ENCODE results near the gene RCC2. TPM values are rescaled to one million over a fixed set of nuclear protein-coding genes. Genes with fewer than 3 reads are reported as not detected.
"Not testable (repeated sequence)": the region's sequence is repeated elsewhere in the genome, so short reads cannot be mapped to it uniquely, and the experiment has no call there.

Gene RCC2
- total RNA-seq, 1 donor from 2014 or later, result 10.9 TPM

DNA sequence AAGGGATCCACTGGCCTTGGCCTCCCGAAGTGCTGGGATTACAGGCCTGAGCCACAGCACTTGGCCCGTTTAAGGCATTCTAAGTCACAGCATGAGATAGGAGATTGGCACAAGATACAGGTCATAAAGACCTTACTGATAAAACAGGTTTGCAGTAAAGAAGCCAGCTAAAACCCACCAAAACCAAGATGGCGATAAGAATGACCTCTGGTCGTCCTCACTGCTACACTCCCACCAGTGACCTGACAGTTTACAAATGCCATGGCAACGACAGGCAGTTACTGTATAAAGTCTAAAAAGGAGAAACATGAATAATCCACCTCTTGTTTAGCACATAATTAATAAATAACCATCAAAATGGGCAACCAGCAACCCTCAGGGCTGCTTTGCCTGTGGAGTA lies 33.3 kb upstream of the RCC2 start:
- no peak overlapping the region for H3K27ac ChIP-seq (replicated peaks)
- TF ChIP-seq, protein P1, sequence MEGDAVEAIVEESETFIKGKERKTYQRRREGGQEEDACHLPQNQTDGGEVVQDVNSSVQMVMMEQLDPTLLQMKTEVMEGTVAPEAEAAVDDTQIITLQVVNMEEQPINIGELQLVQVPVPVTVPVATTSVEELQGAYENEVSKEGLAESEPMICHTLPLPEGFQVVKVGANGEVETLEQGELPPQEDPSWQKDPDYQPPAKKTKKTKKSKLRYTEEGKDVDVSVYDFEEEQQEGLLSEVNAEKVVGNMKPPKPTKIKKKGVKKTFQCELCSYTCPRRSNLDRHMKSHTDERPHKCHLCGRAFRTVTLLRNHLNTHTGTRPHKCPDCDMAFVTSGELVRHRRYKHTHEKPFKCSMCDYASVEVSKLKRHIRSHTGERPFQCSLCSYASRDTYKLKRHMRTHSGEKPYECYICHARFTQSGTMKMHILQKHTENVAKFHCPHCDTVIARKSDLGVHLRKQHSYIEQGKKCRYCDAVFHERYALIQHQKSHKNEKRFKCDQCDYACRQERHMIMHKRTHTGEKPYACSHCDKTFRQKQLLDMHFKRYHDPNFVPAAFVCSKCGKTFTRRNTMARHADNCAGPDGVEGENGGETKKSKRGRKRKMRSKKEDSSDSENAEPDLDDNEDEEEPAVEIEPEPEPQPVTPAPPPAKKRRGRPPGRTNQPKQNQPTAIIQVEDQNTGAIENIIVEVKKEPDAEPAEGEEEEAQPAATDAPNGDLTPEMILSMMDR (IDR thresholded peaks at IDR 0.05; ENCODE audit: borderline replicate concordance), result no peak
- no peak overlapping the region for H3K4me3 ChIP-seq
- intact Hi-C loops (cut with micrococcal nuclease), result no loop called here
- H3K27me3 ChIP-seq (ENCODE audit: low read depth), result peaks cover 9% of the 10 kb centered on the region
- no peaks in the 10 kb centered on the region for H3K9me3 ChIP-seq (replicated peaks)
- no peaks in the 10 kb centered on the region for H3K36me3 ChIP-seq
- H3K4me1 ChIP-seq, result no peaks in the 10 kb centered on the region
- no peak for DNase-seq

DNA sequence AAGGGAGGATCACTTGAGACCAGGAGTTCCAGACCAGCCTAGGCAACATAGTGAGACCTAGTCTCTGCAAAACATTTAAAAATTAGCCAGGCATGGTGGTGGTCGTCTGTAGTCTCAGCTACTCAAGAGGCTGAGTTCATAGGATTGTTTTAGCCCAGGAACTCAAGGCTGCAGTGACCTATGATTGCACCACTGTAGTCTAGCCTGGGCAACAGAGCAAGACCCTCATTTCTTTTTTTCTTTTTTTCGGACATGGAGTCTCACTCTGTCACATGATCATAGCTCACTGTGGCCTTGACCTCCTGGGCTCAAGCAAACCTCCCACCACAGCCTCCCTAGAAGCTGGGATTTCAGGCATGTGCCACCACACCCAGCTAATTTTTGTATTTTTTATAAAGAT lies 31.9 kb upstream of the RCC2 start:
- peaks cover 16% of the 10 kb centered on the region for H3K27me3 ChIP-seq (ENCODE audit: low read depth)
- no peaks in the 10 kb centered on the region for H3K9me3 ChIP-seq (replicated peaks)
- H3K36me3 ChIP-seq, result no peaks in the 10 kb centered on the region
- no peak overlapping the region for H3K27ac ChIP-seq (replicated peaks)
- TF ChIP-seq, protein P1 (IDR thresholded peaks at IDR 0.05; ENCODE audit: borderline replicate concordance), result no peak
- H3K4me1 ChIP-seq, result no peaks in the 10 kb centered on the region
- DNase-seq, result no peak
- no peak overlapping the region for H3K4me3 ChIP-seq
- intact Hi-C loops (cut with micrococcal nuclease), result no loop called here

DNA sequence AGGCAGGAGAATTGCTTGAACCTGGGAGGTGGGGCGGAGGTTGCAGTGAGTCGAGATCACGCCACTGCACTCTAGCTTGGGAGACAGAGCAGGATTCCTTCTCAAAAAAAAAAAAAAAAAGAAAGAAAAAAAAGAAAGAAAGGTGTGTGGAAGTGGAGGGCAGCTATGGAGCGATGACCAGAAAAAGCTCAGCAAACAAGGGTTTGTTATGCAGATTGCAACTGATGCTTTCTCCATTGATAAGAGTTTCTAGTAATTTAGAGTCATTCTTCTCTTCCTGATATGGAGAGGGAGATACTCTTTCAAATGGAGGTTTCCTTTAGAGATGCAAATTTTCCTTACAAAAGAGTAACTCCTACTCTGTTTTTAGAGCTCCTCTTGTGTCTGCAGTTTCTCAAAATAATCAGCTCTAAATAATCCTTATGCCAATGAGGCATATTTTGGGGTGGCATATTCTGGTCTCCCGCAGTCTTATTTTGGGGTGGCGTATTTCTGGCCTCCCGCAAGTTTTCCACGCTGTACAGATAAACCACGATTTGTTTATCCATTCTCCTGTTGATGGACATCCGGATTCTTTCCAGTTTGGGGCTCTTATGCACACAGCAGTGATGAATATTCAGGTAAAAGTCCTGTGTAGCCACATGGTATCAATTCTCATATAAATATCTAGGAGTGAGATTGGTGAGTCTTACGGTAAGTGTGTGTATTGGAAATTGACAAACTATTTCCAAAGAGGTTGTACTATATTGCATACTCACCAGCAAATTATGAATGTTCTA lies 30.7 kb upstream of the RCC2 start:
- Histone ChIP-seq H3K27ac (replicated peaks) (no peak overlapping the region), H3K4me1 (no peaks in the 10 kb centered on the region), H3K4me3 (no peak overlapping the region), H3K36me3 (no peaks in the 10 kb centered on the region), H3K9me3 (replicated peaks) (no peaks in the 10 kb centered on the region), H3K27me3 (ENCODE audit: low read depth) (peaks cover 16% of the 10 kb centered on the region)
- TF ChIP-seq, protein P1 (IDR thresholded peaks at IDR 0.05; ENCODE audit: borderline replicate concordance), result no peak
- DNase-seq, result no peak
- intact Hi-C loops (cut with micrococcal nuclease), result no loop called here

DNA sequence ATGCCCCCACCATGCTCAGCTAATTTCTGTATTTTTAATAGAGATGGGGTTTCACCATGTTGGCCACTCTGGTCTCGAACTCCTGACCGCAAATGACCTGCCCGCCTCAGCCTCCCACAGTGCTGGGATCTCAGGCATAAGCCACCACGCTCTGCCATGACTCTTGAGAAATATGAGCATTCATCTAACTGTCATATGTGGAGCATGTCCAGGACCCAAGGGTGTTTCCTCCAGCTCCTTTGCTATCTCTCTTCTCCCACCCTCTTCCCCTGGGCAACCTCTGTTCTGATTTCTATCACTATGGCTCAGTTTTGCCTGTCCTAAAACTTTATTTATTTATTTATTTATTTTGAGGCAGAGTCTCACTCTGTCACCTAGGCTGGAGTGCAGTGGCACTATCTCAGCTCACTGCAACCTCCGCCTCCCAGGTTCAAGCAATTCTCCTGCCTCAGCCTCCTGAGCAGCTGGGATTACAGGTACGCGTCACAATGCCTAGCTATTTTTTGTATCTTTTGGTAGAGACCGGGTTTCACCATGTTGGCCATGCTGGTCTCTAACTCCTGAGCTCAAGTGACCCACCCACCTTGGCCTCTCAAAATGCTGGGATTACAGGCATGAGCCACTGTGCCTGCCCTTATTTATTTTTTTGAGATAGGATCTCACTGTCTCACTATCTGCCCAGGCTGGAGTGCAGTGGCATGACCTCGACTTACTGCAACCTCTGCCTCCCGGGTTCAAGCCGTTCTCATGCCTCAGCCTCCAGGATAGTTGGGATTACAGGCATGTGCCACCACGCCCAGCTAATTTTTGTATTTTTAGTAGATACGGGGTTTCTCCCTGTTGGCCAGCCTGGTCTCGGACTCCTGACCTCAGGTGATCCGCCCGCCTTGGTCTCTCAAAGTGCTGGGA lies 29.1 kb upstream of the RCC2 start:
- intact Hi-C loops (cut with micrococcal nuclease); H3K27ac ChIP-seq (replicated peaks); H3K4me1 ChIP-seq; H3K9me3 ChIP-seq (replicated peaks); DNase-seq; H3K4me3 ChIP-seq; H3K36me3 ChIP-seq: not testable (repeated sequence)
- peaks cover 16% of the 10 kb centered on the region for H3K27me3 ChIP-seq (ENCODE audit: low read depth)

DNA sequence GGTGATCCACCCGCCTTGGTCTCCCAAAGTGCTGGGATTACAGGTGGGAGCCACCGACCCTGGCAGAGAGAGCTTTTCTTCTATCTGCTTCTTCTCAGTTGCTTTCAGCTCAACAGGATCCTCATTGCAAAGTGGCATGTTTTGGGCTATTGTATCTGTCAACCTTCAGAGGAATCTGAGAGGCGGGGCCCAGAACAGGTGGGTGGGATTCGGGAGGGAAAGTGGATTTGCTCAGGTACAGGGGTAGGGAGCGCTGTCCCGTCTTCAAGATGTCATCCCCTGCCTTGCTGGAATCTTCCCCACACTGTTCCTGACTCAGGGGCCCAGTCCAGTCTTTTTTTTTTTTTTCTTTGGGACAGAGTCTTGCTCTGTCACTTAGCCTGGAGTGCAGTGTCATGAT lies 26.9 kb upstream of the RCC2 start:
- peaks cover 16% of the 10 kb centered on the region for H3K27me3 ChIP-seq (ENCODE audit: low read depth)
- intact Hi-C loops (cut with micrococcal nuclease), result no loop called here
- no peaks in the 10 kb centered on the region for H3K9me3 ChIP-seq (replicated peaks)
- no peak for DNase-seq
- no peaks in the 10 kb centered on the region for H3K4me1 ChIP-seq
- no peak overlapping the region for H3K4me3 ChIP-seq
- TF ChIP-seq, protein P1 (IDR thresholded peaks at IDR 0.05; ENCODE audit: borderline replicate concordance), result no peak
- H3K36me3 ChIP-seq, result no peaks in the 10 kb centered on the region
- no peak overlapping the region for H3K27ac ChIP-seq (replicated peaks)

DNA sequence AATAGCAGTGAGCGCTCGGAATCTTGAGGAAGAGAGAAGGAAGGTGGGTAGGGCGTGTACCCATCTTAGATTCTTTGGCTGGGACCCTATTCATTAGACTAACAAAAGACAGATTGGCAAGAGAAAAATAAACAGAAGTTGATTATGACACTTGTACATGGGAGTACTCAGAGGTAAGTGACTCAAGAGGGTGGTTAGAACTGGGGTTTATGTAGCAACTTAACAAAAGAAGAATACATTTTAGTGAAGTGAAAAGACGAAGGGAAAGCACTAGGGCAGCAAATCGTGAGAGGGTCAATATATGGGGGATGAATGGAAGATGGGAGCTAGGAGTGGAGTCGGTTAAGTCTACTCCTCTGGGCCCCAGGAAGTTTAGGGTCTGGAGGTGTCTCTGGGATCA lies 25.8 kb upstream of the RCC2 start:
- DNase-seq, result no peak
- peaks cover 23% of the 10 kb centered on the region for H3K27me3 ChIP-seq (ENCODE audit: low read depth)

More for the DNA sequence above, 25.8 kb upstream of the RCC2 start:
- TF ChIP-seq, protein P1 (IDR thresholded peaks at IDR 0.05; ENCODE audit: borderline replicate concordance), result no peak
- Histone ChIP-seq H3K36me3 (no peaks in the 10 kb centered on the region), H3K4me1 (no peaks in the 10 kb centered on the region), H3K9me3 (replicated peaks) (no peaks in the 10 kb centered on the region), H3K4me3 (no peak overlapping the region), H3K27ac (replicated peaks) (no peak overlapping the region)
- intact Hi-C loops (cut with micrococcal nuclease), result no loop called here

Measured in left ventricle myocardium inferior (tissue), 1 donor.